Myocyte (in vitro differentiated cells): Measurements from ENCODE around the gene SMYD3. TPM values are rescaled to one million over a fixed set of nuclear protein-coding genes. Genes with fewer than 3 reads are reported as not detected.
"Not testable (repeated sequence)": the region's sequence is repeated elsewhere in the genome, so short reads cannot be mapped to it uniquely, and the experiment has no call there.

Experiments used
- DNase-seq: peaks from one replicate; pipeline ENCODE4 v3.0.0-alpha.2; 2012; ENCODE audit warnings: low read depth
- total RNA-seq: library from RNA; depleted of rRNA; stranded (reverse); fragments of >200 nt; gene quantifications from 2 replicates; pipeline ENCODE4 v1.2.3, GENCODE V29; 2014

The SMYD3 gene
- total RNA-seq, 1 donor from 2014 or later = 18.7 TPM

- no peak for DNase-seq
These were observed 756.0 kb downstream of the SMYD3 start for GRCh38 chr1:245751116-245751515.

- peak; percentile 9 for DNase-seq
These were observed 756.8 kb downstream of the SMYD3 start for GRCh38 chr1:245750261-245750660.

- DNase-seq = no peak
These were observed 758.0 kb downstream of the SMYD3 start for GRCh38 chr1:245749053-245749452.

- no peak for DNase-seq
These were observed 758.4 kb downstream of the SMYD3 start for GRCh38 chr1:245748646-245749045.

GRCh38 chr1:245748240-245748639, 758.8 kb downstream of the SMYD3 start:
- DNase-seq = no peak

GRCh38 chr1:245742896-245743295, 764.2 kb downstream of the SMYD3 start:
- peak; percentile 48 for DNase-seq

GRCh38 chr1:245740336-245740735, 766.7 kb downstream of the SMYD3 start:
- not testable (repeated sequence) for DNase-seq

GRCh38 chr1:245730801-245731200, 776.3 kb downstream of the SMYD3 start:
- DNase-seq = no peak

GRCh38 chr1:245728035-245728434, 779.0 kb downstream of the SMYD3 start:
- not testable (repeated sequence) for DNase-seq

- no peak for DNase-seq
These were observed 785.6 kb downstream of the SMYD3 start for GRCh38 chr1:245721488-245721887.

GRCh38 chr1:245718951-245719350, 788.1 kb downstream of the SMYD3 start:
- DNase-seq = no peak

GRCh38 chr1:245718123-245718522, 789.0 kb downstream of the SMYD3 start:
- DNase-seq = no peak

- DNase-seq = no peak
These were observed 789.5 kb downstream of the SMYD3 start for GRCh38 chr1:245717611-245718010.

GRCh38 chr1:245716561-245716960, 790.5 kb downstream of the SMYD3 start:
- peak; percentile 10 for DNase-seq

GRCh38 chr1:245715970-245716369, 791.1 kb downstream of the SMYD3 start:
- DNase-seq = peak; percentile 88

GRCh38 chr1:245715291-245715701, 791.8 kb downstream of the SMYD3 start:
- peak; percentile 80 for DNase-seq

- DNase-seq = not testable (repeated sequence)
These were observed 793.1 kb downstream of the SMYD3 start for GRCh38 chr1:245714027-245714426.

- no peak for DNase-seq
These were observed 795.8 kb downstream of the SMYD3 start for GRCh38 chr1:245710961-245711903.

GRCh38 chr1:245707941-245708340, 799.1 kb downstream of the SMYD3 start:
- DNase-seq = no peak

- peak; percentile 17 for DNase-seq
These were observed 802.3 kb downstream of the SMYD3 start for GRCh38 chr1:245704765-245705164.

- no peak for DNase-seq
These were observed 802.7 kb downstream of the SMYD3 start for GRCh38 chr1:245704341-245704740.

GRCh38 chr1:245702346-245702745, 804.7 kb downstream of the SMYD3 start:
- DNase-seq = no peak

GRCh38 chr1:245701631-245702030, 805.4 kb downstream of the SMYD3 start:
- DNase-seq = no peak
